Prostate gland (tissue), 2 donors: ENCODE results near the gene C7orf25.

Source experiments
- CTCF ChIP-seq, 4 experiments: fragments of 200-600 bp in 2 of 4; fragments of 450-650 bp in 2 of 4; sonication (generic) in 2 of 4; IDR thresholded peaks; 1 replicate in 3 of 4; 2 replicates in 1 of 4; pipeline ENCODE4 v1.5.1; 2016 to 2019; ENCODE audit warnings: antibody characterized with exemption in 4 of 4, mild to moderate bottlenecking in 2 of 4, moderate library complexity in 2 of 4
- POLR2A ChIP-seq: fragments of 450-650 bp; IDR thresholded peaks from one replicate; pipeline ENCODE4 v1.6.1; 2016; ENCODE audit warnings: antibody characterized with exemption, mild to moderate bottlenecking
- POLR2AphosphoS5 ChIP-seq: sonication (generic); formaldehyde crosslinking; IDR thresholded peaks from one replicate; pipeline ENCODE4 v1.6.1; 2017; ENCODE audit warnings: antibody characterized with exemption

GRCh38 chr7:42911454-42912447, at the start of gene C7orf25:
- TF ChIP-seq CTCF (IDR thresholded peaks at IDR 0.05) = peak in 1 of 4 experiments; percentile 23
- peak; percentile 91 for TF ChIP-seq POLR2AphosphoS5
- TF ChIP-seq POLR2A = no peak
